BJ (cell line): ENCODE results near the gene CAPN2. TPM values are rescaled to one million over a fixed set of nuclear protein-coding genes. Genes with fewer than 3 reads are reported as not detected.

ENCODE experiments used
- CTCF ChIA-PET: fragments of 350-600 bp; formaldehyde crosslinking; extraction: SDS; loops from one replicate; lab custom pipeline; 2021; ENCODE audit warnings: antibody characterized with exemption, inconsistent platforms; lab: Yijun Ruan, JAX
- POLR2A ChIA-PET: fragments of 300-600 bp; sonication (Branson Sonifier 250); formaldehyde crosslinking; extraction: SDS; loops from one replicate; lab custom pipeline; 2021; ENCODE audit warnings: antibody characterized with exemption; lab: Charles Lee
- DNase-seq: peaks from one replicate; pipeline ENCODE4 v3.0.0-alpha.2; 2011; ENCODE audit warnings: low read depth
- H3K27me3 ChIP-seq: 2 replicates; pipeline ENCODE4 v1.6.0; 2011; ENCODE audit warnings: low read length; ENCODE audit not compliant: control insufficient read depth, insufficient read depth
- H3K36me3 ChIP-seq: 2 replicates; pipeline ENCODE4 v1.5.1; 2011; ENCODE audit warnings: low read length; ENCODE audit not compliant: control insufficient read depth, insufficient read depth
- H3K4me3 ChIP-seq: 2 replicates; pipeline ENCODE4 v1.5.1; 2011; ENCODE audit warnings: low read depth, mild to moderate bottlenecking, control low read depth, low read length
- CTCF ChIP-seq: IDR thresholded peaks from 2 replicates; pipeline ENCODE4 v1.5.1; 2011; ENCODE audit warnings: low read depth, mild to moderate bottlenecking, control low read depth, inconsistent platforms, low read length, moderate library complexity; ENCODE audit not compliant: insufficient read depth
- polyA plus RNA-seq: library from polyadenylated mRNA; depleted of rRNA; stranded (reverse); fragments of >200 nt; gene quantifications from 2 replicates; pipeline ENCODE4 v1.2.3, GENCODE V29; 2011

The CAPN2 gene
- polyA plus RNA-seq, 1 experiment, result 222 TPM

- Histone ChIP-seq H3K4me3 (no peak overlapping the region), H3K27me3 (no peaks in the 10 kb centered on the region), H3K36me3 (no peaks in the 10 kb centered on the region; the same call in 1 of the 2 replicates)
- no peak for TF ChIP-seq CTCF
- no peak for DNase-seq
- ChIA-PET POLR2A (no interaction called here), CTCF (interaction anchor here (1.2 to 1.8 kb wide), 2 partner anchors 8 to 229 kb away, joined by 4 to 5 read pairs; no protein-coding TSS in a partner anchor)
Measured at GRCh38 chr1:223819730-223820514, 107.6 kb downstream of the CAPN2 start.

GRCh38 chr1:223820515-223820858, 108.1 kb downstream of the CAPN2 start:
- DNase-seq, result no peak
- ChIA-PET CTCF (interaction anchor here (1.2 to 1.8 kb wide), 2 partner anchors 9 to 229 kb away, joined by 4 to 5 read pairs; no protein-coding TSS in a partner anchor), POLR2A (no interaction called here)
- Histone ChIP-seq H3K27me3 (no peaks in the 10 kb centered on the region), H3K4me3 (no peak overlapping the region), H3K36me3 (no peaks in the 10 kb centered on the region; the same call in 1 of the 2 replicates)
- TF ChIP-seq CTCF, result no peak

GRCh38 chr1:223820971-223821370, 108.6 kb downstream of the CAPN2 start:
- ChIA-PET CTCF (interaction anchor here (0.6 to 1.8 kb wide), 2 partner anchors 9 to 19 kb away, joined by 4 to 5 read pairs; no protein-coding TSS in a partner anchor), POLR2A (no interaction called here)
- no peak for DNase-seq
- no peak overlapping the region for H3K4me3 ChIP-seq
- H3K36me3 ChIP-seq, result no peaks in the 10 kb centered on the region; the same call in 1 of the 2 replicates
- H3K27me3 ChIP-seq, result no peaks in the 10 kb centered on the region
- no peak for TF ChIP-seq CTCF

- Histone ChIP-seq H3K27me3 (no peaks in the 10 kb centered on the region), H3K36me3 (no peaks in the 10 kb centered on the region; the same call in 1 of the 2 replicates), H3K4me3 (no peak overlapping the region)
- no peak for DNase-seq
- TF ChIP-seq CTCF, result no peak
- CTCF ChIA-PET, result interaction anchor here (0.9 to 1.4 kb wide), 3 partner anchors 12 to 17 kb away, joined by 3 to 4 read pairs (median 3); no protein-coding TSS in a partner anchor
- POLR2A ChIA-PET, result no interaction called here
Measured at GRCh38 chr1:223824287-223824686, 111.9 kb downstream of the CAPN2 start.

- H3K4me3 ChIP-seq, result no peak overlapping the region
- no peaks in the 10 kb centered on the region; the same call in 1 of the 2 replicates for H3K36me3 ChIP-seq
- no peak for DNase-seq
- H3K27me3 ChIP-seq, result no peaks in the 10 kb centered on the region
- ChIA-PET CTCF (interaction anchor here (0.9 to 1.4 kb wide), 3 partner anchors 12 to 17 kb away, joined by 3 to 4 read pairs (median 3); no protein-coding TSS in a partner anchor), POLR2A (no interaction called here)
- no peak for TF ChIP-seq CTCF
Measured at GRCh38 chr1:223824712-223825111, 112.4 kb downstream of the CAPN2 start.
